Activated CD8-positive, alpha-beta memory T cell treated with anti-CD3 and anti-CD28 coated beads for 48 hours (primary cell): ENCODE data around the gene CACNG6.
"Not testable (repeated sequence)": the region's sequence is repeated elsewhere in the genome, so short reads cannot be mapped to it uniquely, and the experiment has no call there.

Experiments
- DNase-seq, 3 experiments: peaks; one replicate each; pipeline ENCODE4 v3.0.0-alpha.2; 2020; ENCODE audit warnings: low read depth in 2 of 3, low spot score in 2 of 3

Gene CACNG6

GRCh38 chr19:53999694-54000093 is 8.3 kb downstream of the CACNG6 start:
- DNase-seq = no peak

GRCh38 chr19:54001496-54001895 is 10.1 kb downstream of the CACNG6 start:
- DNase-seq = no peak

- DNase-seq = no peak
Measured at GRCh38 chr19:54002495-54003315, 11.3 kb downstream of the CACNG6 start.

DNA sequence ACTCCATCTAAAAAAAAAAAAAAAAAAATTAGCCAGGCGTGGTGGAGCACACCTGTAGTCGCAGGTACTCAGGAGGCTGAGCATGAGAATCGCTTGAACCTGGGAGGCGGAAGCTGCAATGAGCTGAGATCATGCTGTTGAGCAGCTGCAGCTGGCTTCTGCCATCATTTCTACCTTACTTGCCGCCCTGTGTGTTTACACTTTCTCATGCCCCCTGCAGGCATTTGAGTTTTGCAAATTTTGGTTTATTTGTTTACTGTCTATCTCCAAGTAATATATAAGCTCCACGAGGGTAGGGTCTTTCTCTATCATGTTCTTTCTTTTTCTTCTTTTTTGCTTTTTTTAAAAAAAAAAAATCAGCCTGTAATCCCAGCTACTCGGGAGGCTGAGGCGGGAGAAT is 18.0 kb downstream of the CACNG6 start:
- DNase-seq = no peak

GRCh38 chr19:54010474-54010873 is 19.0 kb downstream of the CACNG6 start:
- no peak for DNase-seq

DNA sequence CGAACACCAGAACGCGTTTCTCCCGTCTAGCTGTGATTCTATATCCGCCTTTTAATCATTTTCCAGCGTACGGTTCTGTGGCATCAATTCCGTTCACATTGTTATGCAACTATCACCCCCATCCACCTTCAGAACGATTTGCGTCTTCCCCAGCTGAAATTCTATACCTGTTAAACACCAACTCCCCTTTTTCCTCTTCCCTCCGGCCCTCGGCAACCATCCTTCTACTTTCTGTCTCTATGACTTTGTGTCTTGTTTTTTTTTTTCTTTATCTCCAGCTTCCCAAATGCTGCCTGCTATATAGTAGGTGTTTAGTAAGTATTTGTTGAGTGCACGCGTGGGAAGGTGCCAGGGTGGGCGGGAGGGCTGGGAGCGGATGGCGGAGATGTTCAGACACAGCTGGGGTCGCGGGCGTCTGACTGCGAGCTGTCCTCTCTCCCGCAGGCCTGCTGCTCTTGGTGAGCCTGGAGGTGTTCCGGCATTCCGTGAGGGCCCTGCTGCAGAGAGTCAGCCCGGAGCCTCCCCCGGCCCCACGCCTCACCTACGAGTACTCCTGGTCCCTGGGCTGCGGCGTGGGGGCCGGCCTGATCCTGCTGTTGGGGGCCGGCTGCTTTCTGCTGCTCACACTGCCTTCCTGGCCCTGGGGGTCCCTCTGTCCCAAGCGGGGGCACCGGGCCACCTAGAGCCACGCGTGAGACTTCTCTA is 20.2 kb downstream of the CACNG6 start:
- DNase-seq = no peak

DNA sequence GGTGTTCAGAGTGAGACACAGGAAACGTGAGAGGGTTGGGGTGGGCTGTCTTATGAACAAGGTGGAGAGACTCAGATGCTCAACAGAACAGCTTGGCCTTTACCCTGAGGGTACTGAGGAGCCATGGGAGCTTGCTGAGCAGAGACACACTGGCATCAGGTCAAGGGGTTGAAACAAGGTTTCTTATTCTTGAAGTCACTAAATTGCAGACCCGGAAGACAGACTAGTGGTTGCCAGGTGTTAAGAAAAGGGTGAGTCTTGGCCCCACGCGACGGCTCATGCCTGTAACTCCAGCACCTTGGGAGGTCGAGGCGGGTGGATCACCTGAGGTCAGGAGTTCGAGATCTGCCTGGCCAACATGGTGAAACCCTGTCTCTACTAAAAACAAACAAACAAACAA is 22.4 kb downstream of the CACNG6 start:
- no peak for DNase-seq

GRCh38 chr19:54014920-54015560 is 23.6 kb downstream of the CACNG6 start:
- no peak for DNase-seq

DNA sequence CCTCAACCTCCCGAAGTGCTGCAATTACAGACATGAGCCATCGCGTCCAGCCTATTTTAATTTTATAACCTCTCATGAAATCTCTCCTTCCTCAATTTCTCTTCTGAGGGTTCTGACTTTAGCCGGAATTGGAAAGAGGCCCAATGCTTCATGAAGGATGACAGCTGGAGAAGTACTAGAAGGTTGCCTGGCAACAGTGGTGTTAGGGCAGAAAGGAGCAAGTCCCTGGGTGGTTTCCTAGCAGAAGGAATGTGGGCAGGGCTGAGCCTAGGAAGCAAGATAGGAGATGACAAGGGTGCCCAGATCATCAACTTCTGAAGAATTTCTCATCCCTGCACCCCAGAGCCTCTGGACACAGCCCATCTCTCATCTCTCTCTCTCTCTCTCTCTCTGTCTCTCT is 25.8 kb downstream of the CACNG6 start:
- DNase-seq = no peak

DNA sequence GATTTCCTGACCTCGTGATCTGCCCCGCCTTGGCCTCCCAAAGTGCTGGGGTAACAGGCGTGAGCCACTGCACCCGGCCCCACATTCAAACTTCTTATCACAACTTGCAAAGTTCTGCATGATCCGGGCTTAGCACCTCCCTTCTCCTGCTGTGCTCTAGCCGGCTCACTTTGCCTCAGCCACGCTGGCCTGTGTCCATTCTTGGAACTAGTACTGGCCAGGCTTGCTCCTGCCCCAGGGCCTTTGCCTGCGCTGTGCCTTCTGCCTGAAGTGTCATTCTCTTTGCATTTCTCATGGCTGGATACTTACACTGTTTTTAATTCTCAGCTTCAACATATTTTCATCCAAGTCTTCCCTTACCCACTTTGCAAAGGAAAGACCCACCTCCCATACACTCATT is 29.9 kb downstream of the CACNG6 start:
- no peak for DNase-seq

DNA sequence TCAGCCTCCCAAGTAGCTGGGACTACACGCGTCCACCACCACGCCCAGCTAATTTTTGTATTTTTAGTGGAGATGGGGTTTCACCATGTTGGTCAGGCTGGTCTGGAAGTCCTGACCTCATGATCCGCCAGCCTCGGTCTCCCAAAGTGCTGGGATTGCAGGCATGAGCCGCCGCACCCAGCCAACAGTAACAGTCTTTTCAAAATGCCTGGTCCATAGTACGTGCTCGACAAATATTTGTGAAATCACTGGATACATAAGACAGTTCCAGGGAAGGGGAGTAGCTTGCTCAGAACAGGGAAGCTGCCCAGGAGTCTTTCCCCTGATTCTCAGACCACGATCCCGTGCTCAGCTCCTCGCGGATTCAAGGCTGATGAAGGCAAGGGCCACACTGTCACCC is 30.5 kb downstream of the CACNG6 start:
- no peak for DNase-seq

DNA sequence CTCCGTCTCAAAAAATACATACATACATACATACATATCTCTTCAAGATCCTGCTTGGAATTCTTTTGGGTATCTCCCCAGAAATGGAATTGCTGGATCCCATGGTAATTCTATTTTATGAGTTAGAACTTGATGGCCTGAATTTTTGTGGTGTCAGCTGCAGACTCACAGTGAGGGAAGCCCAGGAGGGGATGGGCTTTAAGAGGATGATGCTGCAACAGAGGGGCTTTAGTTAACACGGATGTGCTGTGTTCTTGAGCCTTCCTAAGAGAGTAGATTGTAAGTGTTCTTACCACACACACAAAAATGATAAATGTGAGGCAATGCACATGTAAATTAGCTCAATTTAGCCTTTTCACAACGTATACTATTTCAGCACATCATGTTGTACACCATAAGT is 31.8 kb downstream of the CACNG6 start:
- DNase-seq = no peak

DNA sequence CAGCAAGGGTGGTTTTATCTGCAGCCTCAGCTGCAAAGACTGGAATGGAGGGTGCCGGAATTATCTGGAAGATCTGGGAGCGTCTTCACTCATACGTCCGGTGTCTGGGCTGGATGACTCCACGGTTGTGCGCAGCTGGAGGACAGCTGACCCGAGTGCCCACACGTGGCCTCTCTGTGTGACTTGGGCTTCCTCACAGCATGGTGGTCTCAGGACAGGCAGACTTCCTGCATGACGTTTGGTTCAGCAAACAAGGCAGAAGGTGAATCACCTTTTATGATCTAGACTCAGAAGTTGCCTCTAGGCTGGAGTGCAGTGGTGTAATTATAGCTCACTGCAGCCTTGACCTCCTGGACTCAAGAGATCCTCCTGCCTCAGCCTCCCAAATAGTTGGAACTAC is 33.2 kb downstream of the CACNG6 start:
- no peak for DNase-seq

DNA sequence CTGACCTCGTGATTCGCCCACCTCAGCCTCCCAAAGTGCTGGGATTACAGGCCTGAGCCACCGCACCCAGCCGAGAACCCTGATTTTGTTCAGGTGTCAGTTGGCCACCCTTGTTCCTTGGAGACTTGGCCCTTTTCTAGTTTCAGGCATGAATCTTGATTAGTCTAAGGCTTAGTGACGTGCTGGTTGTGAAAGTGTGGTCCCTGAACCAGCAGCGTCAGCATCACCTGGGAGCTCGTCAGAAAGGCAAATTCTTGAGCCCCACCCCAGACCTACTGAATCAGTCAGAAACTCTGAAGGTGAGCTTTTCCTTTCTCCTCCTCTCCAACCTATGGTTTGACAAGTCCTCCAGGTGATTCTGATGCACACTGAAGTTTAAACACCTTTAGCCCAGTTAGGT is 35.2 kb downstream of the CACNG6 start:
- DNase-seq = no peak

- no peak for DNase-seq
Measured at GRCh38 chr19:54029301-54029700, 37.9 kb downstream of the CACNG6 start.

- DNase-seq = peak in 2 of 3 experiments; percentile 10 to 25
Measured at GRCh38 chr19:54029930-54030490, 38.6 kb downstream of the CACNG6 start.

DNA sequence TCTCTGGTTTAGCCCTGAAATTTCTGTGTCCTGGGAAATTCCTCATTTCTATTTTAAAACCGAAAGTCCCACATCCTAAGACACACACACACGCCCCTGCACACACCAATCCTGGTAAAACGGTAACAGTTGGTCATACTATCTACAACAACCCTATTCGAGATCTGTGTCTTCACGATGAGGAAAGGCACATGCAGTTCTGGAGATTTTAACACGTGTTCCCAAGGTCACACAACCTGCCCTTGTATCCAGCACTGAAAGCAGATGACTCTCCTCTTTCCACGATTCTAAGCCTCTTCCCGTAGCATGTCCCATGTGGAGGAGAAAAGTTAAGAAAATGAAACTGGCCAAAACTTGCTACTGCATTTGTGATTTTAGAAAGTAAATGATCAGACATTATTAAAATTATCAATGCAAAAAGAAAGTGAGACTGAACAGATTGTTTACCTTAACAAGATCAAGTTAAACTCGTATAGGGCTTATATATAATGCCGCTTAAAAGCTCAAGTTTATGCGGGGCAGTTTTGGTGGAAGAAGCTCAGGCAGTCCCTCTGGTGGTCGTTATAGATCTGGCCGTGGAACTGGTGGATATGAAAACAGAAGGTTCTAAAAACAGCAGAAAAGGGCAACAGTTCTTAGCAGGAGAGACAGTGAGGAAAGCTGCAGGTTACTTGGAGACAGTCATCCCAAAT is 39.6 kb downstream of the CACNG6 start:
- DNase-seq = no peak

- no peak for DNase-seq
Measured at GRCh38 chr19:54035215-54036178, 44.1 kb downstream of the CACNG6 start.

GRCh38 chr19:54036542-54036941 is 45.1 kb downstream of the CACNG6 start:
- DNase-seq = not testable (repeated sequence)

DNA sequence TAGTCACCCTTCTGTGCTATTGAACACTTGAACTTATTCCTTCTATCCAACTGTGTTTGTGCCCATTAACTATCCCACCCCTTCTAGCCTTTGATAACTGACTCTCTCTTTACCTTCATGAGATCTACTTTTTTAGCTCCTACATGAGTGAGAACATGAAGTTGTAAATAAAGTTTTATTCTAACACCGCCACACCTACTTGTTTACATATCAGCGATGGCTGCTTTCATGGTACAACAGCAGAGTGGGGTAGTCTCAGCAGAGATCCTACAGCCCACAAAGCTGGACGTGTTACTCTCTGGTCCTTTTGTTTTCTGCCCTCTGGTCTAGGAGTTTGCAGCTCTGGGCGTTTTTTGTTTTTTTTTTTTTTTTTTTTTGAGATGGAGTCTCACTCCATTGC is 48.6 kb downstream of the CACNG6 start:
- no peak for DNase-seq
